ENCODE results near the gene SERPINB6.
"Not testable (repeated sequence)": the region's sequence is repeated elsewhere in the genome, so short reads cannot be mapped to it uniquely, and the experiment has no call there.

SERPINB6 gene

DNA sequence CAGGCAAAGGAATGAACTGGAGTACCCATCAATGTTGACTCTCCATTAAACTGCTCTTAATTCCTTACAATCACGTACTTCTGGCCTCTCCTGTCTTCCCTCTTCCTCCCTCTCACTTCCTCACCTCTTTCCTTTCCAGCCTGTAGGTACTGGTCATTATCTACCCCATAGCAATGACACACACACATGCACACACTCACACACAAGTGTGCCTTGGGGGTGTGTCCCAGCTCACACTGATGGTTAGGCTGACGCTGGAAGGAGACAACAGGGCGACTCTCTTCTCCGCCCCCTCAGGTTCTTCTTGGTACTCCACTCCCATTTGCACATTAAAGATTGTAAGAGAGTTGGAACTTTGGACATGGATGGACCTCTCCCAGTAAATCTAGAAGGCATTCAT, 54.3 kb downstream of the SERPINB6 start:
- in situ Hi-C loops (cut with MboI; ENCODE audit: low sequenced_read_pairs): no loop called here

DNA sequence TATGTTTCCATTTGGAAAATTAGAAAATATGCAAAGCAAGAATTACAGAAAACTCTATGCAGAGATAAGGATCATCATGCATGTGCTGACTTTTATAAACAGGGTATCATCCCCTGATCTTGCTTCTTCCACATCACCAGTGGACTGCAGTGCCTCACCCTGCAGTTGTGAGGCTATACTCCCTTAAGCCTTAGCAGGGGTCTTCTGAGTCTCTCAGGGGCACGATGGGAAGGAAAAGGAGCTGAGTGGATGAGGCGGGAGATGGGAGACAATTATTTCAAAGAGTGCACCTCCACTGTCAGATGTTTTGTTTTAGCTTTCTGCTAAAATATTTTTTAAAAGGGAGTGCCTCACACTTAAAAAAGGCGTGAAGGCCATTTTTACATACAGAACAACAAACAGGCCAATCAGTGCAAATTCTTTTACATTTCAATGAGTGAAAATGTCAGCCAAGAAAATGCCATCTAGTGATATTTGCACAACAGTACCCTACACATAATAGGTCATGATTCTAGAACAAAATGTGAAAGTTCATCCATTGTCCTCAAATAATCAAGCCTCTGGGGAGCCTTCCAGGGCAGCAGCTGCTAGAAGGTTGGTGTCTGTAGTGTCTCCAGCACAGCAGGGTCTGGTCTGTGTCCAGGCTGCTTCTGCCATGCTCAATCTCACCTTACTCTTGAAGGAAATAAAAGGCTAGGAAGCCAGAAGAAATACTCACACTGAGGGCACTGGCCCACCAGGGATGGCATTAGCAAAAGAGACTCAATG, 55.0 kb downstream of the SERPINB6 start:
- in situ Hi-C loops (cut with MboI; ENCODE audit: low sequenced_read_pairs): no loop called here

DNA sequence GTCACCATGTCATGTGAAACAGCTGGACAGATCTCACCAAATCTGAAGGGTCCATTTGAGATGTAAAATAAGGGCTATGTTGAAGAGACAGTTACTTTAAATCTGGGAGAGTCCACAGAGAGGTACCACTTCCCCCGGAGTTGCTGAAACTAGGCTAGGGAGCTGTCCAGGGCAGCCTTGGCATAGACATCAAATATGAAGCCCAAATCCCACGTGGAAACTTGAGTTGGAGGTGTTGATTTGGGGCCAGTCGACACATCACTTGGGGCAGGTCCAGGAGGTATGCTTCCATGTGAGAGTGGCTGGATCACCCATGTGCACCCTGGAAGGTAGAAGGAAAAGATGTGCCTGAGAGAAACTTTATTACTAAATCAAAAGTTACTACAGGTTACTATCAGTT, 56.2 kb downstream of the SERPINB6 start:
- in situ Hi-C loops (cut with MboI; ENCODE audit: low sequenced_read_pairs): no loop called here

DNA sequence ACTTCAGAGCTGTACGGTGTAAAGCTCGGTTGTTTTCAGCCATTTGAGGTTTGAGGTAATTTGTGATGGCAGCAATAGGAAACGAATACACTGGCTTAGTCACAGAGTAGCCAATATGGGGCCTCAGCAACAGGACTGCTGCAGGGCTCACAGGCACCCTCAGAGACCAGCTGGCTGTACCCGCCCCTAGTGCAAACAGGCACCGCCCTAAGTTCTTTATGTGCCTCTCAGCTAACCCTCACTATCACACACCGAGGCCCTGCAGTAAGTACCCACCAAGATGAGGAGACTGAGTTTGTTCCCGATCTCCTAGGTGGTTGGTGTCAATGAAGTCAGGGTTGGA, 57.1 kb downstream of the SERPINB6 start:
- in situ Hi-C loops (cut with MboI; ENCODE audit: low sequenced_read_pairs): no loop called here

DNA sequence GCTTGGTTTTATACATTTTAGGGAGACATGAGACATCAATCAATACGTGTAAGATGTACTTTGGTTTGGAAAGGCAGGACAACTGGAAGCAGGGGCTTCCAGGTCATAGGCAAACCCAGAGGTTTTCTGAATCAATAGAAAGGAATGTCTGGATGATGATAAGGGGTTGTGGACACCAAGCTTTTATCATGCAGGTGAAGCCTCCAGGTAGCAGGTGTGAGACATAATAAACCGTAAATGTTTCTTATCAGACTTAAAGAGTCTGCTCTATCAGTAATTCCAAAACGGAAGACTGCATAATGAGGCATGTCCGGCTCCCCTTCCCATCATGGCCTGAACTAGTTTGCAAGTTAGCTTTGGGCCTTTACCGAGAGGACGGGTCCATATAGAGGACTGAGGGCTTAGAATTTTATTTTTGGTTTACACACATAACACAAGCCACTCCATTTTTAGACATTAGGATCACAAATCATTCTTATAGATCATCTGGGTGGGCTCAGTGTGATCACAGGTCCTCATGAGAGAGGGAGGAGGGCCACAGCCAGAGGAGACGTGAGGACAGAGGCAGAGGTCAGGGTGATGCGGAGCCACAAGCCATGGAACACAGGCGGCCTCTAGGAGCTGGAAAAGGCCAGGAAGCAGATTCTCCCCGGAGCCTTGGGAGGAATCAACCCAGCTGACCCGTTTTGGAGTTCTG, 57.6 kb downstream of the SERPINB6 start:
- in situ Hi-C loops (cut with MboI; ENCODE audit: low sequenced_read_pairs): no loop called here

DNA sequence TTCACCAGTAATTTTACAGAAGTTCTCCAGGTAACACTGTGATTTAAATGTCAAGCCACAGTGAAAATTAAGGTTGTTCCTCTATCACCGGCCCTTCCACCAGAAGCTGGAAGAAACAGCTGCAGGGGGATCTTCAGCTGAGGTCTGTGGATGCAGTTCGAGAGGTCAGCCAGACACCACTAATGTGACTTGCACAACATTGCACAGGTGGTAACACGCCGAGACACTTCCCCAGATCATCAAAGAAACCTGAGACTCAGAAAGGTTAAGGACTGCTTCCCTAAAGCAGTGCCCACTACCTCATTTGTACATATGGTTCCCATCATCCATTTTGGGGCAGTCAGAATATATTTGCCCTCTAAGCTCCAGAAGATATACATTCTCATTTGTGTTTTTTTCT, 60.2 kb downstream of the SERPINB6 start:
- in situ Hi-C loops (cut with MboI; ENCODE audit: low sequenced_read_pairs): no loop called here

DNA sequence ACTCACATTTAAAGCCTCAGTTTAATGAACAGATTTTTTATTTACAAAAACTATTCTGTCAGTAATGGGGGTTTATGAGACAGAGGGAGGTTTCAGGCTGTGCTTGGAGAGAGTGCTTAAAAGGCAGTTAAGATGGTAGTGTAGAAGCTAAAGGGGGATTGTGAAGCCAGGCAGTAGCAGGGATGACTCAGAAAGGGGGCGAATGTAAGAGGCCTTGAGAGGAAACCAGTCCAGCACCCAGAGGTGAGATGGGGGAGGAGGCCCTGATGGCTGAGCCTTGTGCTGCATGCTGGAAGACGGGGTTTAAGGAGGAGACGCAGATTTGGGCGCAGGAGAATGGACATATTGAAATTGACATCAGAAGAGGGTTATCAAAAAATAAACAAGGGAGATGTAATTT, 61.6 kb downstream of the SERPINB6 start:
- in situ Hi-C loops (cut with MboI; ENCODE audit: low sequenced_read_pairs): no loop called here

DNA sequence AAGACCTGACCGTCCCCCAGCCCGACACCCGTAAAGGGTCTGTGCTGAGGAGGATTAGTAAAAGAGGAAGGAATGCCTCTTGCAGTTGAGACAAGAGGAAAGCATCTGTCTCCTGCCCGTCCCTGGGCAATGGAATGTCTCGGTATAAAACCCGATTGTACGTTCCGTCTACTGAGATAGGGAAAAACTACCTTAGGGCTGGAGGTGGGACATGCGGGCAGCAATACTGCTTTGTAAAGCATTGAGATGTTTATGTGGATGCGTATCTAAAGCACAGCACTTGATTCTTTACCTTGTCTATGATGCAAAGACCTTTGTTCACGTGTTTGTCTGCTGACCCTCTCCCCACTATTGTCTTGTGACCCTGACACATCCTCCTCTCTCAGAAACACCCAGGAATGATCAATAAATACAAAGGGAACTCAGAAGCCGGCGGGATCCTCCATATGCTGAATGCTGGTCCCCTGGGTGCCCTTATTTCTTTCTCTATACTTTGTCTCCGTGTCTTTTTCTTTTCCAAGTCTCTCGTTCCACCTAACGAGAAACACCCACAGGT, 62.2 kb downstream of the SERPINB6 start:
- in situ Hi-C loops (cut with MboI; ENCODE audit: low sequenced_read_pairs): not testable (repeated sequence)

DNA sequence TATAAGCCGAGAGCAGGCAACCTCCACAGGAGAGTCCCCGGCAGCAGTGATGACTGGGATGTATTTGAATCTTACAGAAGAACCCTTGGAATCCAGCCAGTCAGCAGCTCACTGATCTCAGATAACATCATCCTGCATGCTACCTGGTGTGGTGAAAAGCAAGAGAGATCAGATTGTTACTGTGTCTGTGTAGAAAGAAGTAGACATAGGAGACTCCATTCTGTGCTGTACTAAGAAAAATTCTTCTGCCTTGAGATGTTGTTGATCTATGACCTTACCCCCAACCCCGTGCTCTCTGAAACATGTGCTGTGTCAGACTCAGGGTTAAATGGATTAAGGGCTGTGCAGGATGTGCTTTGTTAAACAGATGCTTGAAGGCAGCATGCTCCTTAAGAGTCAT, 62.9 kb downstream of the SERPINB6 start:
- in situ Hi-C loops (cut with MboI; ENCODE audit: low sequenced_read_pairs): not testable (repeated sequence)

DNA sequence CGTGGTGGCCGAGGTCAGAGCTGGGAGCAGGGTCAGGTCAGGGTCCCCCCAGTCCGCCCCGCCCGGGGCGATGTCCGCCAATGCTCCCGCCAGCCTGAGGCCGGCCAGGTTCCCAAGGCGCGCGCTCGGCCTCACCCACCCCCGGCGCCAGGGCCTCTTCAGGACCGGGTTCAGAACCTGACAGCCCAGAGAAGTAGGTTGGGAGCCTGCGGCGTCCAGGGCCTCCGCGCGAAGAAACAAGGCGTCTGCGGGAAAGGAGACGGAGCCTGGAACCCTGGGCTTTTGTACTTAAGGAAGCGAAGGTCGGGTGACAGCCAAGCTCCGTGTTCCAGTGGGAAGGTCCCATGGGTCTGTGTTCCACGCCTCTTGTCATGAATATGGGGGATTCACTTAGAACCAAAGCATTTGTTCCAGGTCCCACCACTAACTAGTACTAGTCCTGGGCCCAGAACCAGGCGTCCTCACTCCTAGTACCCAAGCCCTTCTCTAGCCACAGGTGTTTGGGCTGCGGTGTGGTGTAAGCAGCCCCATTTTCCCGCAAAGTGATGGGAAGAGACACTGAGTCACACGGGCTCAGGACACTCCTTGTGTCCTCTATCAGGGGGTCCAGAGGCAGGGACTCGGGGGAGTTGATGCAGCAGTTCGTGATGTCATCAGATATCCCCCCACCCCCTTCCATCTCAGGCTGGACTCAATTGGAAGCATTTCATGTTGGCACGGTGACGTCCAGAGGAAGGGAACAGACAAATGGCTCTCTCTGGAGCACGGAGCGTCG, 67.8 kb downstream of the SERPINB6 start:
- in situ Hi-C loops (cut with MboI; ENCODE audit: low sequenced_read_pairs): not testable (repeated sequence)

DNA sequence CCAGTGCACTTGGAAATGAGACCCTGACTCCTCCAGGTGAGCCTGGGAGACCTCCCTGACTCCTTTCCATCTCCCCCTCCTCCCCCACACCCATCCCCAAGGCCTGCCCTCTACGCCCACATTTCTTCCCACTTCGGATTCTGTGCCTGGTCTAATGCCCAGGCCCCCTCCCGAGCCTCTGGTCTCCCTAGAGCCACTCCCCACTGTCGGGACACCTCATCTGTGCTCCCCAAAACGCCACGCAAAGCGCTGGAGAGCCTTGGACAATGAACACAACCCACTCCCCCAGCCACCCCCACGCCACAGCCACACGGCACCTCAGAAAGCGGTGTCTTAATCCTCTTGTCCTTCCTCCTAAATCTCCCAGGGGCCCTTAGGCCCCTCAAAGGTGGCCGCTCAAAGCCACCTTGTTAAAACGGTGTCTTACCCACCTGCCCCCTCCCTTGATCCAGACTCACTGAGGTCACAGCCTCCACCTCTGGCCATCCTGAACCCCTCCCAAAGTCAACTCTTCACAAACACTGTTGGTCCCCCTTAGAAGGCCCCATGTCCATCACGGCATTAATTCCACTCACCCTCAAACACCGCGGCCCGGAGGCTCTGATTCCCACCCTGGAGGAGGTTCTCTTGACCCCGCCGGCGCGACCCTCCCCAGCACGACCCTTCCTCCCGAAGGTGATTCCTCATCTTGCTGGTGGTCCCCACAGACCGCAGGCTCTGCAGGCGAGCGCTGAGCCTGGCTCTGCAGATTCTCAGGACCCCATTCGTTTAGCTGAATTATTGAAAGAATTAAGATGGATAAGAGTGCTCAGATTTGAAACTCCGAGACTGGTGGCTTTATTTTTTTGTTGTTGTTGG, 69.5 kb downstream of the SERPINB6 start:
- in situ Hi-C loops (cut with MboI; ENCODE audit: low sequenced_read_pairs): not testable (repeated sequence)

DNA sequence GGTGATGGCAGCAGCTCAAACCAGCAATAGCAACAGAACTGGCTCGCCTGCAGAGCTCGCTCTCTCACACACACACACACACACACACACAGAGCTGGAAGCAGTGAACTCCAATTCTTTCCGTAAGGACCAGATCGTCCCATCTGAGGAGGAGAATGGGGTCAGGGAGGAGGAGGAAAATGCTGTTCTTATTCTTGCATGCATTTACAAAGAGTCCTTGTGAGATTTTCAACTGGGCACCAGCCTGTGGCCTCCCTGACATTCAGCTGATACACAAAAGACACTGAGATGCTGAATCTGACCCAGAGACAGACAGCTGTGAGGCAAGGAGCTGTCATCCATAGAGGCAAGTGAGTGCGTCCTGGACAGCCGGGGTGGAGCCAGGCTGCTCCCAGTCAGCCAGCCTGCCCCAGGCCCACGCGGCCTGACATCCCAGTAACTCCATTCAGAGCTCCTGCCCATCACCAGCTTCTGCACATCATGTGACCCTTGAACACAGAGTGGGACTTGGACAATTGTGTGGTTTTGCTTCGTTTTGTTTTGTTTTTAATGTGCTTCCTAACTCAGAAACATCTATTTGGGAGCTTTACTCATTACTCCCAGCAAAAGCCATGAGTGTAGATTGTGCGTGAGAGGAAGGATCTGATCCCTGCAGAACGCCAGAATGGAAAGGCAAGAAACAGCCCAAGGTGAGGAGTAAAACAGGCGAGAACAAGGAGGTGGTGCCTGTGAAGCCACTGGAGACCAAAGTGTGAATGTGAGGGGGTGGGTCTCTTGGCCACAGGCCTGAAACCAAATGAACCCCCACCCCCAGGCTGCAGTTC, 70.3 kb downstream of the SERPINB6 start:
- in situ Hi-C loops (cut with MboI; ENCODE audit: low sequenced_read_pairs): no loop called here

DNA sequence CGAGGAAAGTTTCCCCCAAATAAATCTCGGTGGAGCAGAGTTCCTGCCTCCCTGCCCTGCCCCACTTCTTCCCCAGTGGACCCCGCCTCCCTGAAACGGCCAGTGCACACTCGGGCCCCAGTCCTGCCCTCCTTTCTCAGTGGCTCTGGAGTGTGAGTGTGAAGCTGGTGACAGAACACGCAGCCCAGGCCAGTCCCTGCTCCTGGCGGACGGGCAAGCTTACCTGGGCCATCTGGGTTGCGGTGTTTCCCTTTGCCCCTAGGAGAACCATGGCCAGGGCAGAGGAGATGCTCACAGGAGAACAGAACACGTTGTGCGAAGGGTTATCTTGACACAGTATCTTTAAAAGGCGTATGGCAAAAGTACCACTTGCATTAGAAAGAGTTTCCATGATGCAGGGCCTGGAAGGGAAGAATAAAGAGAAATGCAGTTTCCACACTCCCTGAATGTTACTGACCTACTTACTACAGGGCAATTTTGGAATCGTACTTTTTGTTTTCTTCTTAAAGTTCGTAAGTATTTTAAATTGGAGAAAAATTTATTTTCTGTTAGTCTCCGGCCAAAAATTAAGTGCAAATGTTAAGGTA, 71.1 kb downstream of the SERPINB6 start:
- in situ Hi-C loops (cut with MboI; ENCODE audit: low sequenced_read_pairs): no loop called here

DNA sequence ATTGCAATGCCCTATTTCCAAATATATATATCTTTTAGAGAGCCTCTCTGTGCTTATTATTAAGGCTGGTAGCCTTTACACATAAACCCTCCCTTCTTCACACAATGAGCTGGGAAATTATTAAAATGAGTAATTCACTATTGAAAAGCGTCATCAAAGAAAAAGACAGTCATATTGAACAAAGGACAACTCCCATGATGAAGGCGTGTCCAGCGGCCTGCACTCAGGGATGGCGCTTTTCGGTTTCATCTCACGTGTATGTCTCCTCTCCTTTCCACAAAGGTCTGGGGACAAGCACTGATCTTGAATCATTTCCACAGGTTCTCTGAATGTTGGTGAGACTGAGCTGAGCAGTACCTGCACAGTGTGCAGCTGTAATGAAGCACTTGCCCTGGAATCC, 71.8 kb downstream of the SERPINB6 start:
- in situ Hi-C loops (cut with MboI; ENCODE audit: low sequenced_read_pairs): no loop called here

Data from HL-60/S4 treated with phorbol 12-myristate 13-acetate at 8.2 ng/mL for 4 days and 3 days (cell line).